GM18907 (cell line): Measurements from ENCODE around the gene PDPR.
"Not testable (repeated sequence)": the region's sequence is repeated elsewhere in the genome, so short reads cannot be mapped to it uniquely, and the experiment has no call there.

ENCODE experiments used
- ATAC-seq: cut with Tn5 transposase; IDR thresholded peaks from one replicate; pipeline ENCODE4 v1.9.1; 2021; ENCODE audit warnings: mild to moderate bottlenecking, moderate library complexity; ENCODE audit not compliant: unreplicated experiment

Gene PDPR

DNA sequence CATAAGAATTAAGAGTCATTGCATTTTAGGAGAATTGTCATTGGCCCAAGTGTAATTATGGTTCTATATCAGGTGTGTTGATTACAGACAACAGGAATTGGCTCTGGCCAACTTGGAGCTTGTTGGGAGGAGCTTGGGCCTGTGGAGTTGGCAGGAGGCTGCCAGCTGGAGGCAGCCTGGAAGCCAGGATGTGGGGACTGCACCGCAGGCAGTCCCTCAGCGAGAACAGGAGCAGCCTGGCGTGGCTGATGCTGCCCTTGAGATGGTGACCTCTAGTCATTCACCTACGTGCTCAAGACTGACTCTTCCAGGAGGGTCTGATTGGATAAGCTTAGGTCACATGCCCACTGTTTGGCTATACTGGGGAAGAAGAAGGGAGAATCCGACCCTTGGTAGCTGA, 13.6 kb downstream of the PDPR start:
- ATAC-seq = not testable (repeated sequence)

GRCh38 chr16:70128844-70129243, 14.7 kb downstream of the PDPR start:
- ATAC-seq = not testable (repeated sequence)

GRCh38 chr16:70135796-70136195, 21.7 kb downstream of the PDPR start:
- not testable (repeated sequence) for ATAC-seq

- ATAC-seq = not testable (repeated sequence)
These were observed 22.5 kb downstream of the PDPR start for GRCh38 chr16:70136595-70136994.

DNA sequence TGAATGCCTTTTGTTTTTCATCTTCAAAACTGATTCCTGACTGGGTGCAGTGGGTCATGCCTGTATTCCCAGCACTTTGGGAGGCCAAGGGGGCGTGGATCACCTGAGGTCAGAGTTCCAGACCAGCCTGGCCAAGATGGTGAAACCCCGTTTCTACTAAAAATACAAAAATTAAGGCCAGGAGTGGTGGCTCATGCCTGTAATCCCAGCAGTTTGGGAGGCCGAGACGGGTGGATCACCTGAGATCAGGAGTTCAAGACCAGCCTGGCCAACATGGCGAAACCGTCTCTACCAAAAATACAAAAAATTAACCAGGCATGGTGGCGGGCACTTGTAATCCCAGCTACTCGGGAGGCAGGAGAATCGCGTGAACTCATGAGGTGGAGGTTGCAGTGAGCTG, 28.6 kb downstream of the PDPR start:
- not testable (repeated sequence) for ATAC-seq

GRCh38 chr16:70143231-70143895, 29.2 kb downstream of the PDPR start:
- not testable (repeated sequence) for ATAC-seq

- ATAC-seq = not testable (repeated sequence)
These were observed 33.7 kb downstream of the PDPR start for GRCh38 chr16:70147853-70148252.

DNA sequence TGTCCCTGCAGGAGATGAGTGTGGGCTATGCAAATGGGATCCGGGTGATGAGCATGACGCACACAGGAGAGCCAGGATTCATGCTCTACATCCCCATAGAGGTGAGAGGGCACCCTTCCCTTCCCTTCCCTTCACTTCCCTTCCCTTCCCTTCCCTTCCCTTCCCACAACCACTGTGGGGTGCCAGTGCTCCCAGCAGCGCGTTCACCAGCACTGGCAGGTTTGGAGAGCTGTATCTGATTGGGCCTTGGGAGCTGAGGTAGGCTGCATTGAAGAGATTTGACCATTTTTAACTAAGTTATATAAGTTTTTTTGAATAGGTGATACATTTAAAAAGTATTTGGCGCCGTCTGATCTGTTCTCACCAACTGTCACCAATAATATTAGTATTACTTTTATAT, 34.3 kb downstream of the PDPR start:
- not testable (repeated sequence) for ATAC-seq

DNA sequence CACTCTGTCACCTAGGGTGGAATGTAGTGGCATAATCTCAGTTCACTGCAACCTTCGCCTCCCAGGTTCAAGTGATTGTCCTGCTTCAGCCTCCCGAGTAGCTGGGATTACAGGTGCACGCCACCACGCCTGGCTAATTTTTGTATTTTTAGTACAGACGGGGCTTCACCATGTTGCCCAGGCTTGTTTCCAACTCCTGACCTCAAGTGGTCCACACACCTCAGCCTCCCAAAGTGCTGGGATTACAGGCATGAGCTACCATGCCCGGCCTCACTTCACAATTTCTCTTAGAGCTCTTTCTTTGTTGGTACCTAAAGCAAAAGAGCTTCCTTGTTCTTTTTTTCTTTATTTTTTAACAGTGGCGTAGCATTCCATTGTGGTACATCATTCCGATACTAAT, 35.2 kb downstream of the PDPR start:
- not testable (repeated sequence) for ATAC-seq

DNA sequence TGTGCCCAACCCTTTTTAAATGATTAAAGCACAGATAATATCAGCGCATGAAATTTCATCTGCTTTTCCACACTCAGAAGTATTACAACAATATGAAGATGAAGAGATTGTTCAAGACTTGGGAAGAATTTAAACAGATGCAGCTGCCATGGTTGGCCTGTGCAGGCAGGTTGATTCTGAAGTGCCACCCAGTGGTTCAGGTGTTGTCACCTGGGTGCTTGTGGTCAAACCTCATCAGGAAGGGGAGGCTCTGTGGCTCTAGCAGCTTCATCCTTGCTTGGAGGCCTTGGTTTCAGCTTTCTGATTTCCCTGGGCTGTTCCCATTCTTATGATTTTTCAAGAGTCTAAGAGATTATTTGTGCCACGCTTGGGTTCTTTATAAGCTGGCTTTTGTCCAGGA, 37.3 kb downstream of the PDPR start:
- ATAC-seq = no peak

DNA sequence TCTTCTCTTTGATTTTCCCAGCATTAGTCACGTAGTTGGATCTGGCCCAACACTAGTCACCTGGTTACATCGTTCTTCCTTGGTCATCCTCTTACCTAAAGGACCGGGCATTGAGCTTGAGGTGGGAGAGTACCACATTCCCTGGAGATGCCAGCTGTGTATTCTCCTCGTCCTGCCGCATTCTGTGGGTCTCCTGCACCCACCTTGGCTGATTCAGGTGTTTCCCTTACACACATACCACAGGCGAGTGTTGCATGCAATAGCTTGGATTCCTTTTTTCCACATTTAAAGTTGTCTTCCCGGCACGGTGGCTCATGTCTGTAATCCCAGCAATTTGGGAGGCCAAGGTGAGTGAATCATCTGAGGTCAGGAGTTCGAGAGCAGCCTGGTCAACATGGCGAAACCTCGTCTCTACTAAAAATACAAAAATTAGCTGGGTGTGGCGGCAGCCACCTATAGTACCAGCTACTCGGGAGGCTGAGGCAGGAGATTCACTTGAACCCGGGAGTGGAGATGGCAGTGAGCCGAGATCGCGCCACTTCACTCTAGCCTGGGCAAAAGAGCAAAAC, 37.9 kb downstream of the PDPR start:
- no peak for ATAC-seq

DNA sequence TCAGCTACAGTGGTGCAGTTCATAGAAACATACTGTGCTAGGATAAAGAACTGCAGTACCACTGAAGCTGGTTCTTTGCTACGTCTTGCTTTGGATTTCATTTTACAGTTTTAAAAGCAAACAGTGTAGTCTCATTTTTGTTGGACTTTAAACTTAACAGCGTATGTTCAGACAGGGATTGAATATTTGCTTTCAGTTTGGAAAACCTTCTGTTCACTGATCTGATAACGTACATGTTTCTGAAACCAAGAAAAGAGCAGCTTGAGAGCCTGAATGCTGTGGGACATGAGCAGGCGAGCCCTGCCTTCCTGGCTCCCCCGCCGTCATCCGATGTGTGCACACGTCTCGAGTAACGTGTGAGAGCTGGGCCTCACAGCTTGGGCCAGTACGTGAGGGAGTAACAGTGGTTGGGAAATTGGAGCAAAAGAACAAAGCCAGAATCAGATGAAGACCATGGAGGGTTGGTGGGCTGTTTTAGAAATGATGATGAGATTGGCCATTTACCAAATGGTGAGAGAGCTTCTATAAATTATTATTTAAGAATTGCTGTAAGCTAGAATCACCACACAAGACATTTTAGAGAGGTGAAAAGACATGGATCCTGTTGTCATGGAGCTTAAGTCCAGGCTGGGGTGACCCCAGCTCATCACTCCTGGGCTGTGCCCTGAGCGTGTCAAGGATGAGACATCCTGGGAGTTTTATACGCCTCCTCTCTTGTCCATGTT, 38.6 kb downstream of the PDPR start:
- no peak for ATAC-seq

DNA sequence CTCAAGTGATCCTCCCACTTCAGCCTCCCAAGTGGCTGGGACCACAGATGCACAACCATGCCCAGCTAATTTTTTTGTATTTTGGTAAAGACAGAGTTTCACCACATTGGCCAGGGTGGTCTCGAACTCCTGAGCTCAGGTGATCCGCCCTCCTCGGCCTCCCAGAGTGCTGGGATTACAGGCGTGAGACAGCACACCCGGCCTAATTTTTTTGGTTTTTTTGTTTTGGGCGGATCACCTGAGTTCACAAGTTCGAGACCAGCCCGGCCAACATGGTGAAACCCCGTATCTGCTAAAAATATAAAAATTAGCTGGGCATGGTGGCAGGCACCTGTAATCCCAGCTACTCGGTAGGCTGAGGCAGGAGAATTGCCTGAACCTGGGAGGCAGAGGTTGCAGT, 40.6 kb downstream of the PDPR start:
- ATAC-seq = not testable (repeated sequence)

GRCh38 chr16:70156207-70156978, 42.3 kb downstream of the PDPR start:
- ATAC-seq = no peak

- no peak for ATAC-seq
These were observed 43.0 kb downstream of the PDPR start for GRCh38 chr16:70157105-70157476.

GRCh38 chr16:70157477-70158260, 43.5 kb downstream of the PDPR start:
- no peak for ATAC-seq

DNA sequence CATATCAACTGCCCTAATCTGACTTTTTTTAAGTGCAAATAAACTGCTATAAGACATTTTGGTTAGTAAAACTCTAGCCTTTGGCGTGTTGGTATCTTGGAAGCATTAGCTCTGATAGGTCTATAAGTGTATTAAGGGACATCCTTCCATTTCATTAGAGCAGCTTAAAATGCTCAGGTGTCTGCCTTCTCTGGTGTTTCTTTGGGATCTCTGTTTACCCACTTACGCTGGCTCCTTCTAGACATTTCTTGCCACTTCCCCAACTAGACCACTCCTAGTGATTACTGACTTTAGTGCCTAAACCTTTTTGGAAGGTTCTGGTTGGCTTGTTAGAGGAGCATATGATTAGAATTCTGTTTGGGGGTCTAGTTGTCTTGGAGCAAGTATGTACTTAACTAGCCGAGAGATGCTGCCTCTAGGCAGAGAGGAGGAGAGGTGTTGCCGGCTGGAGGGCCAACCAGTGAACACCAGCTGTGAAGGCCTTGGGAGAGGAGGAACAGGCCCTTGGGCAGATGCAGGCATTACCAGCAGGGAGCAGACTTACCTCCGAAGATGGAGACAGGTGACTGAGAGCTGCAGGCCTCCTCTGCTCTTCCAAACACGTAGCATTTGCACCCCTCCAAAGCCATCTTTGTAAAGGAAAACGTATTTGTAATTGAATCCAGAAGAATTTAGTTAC, 44.3 kb downstream of the PDPR start:
- no peak for ATAC-seq

DNA sequence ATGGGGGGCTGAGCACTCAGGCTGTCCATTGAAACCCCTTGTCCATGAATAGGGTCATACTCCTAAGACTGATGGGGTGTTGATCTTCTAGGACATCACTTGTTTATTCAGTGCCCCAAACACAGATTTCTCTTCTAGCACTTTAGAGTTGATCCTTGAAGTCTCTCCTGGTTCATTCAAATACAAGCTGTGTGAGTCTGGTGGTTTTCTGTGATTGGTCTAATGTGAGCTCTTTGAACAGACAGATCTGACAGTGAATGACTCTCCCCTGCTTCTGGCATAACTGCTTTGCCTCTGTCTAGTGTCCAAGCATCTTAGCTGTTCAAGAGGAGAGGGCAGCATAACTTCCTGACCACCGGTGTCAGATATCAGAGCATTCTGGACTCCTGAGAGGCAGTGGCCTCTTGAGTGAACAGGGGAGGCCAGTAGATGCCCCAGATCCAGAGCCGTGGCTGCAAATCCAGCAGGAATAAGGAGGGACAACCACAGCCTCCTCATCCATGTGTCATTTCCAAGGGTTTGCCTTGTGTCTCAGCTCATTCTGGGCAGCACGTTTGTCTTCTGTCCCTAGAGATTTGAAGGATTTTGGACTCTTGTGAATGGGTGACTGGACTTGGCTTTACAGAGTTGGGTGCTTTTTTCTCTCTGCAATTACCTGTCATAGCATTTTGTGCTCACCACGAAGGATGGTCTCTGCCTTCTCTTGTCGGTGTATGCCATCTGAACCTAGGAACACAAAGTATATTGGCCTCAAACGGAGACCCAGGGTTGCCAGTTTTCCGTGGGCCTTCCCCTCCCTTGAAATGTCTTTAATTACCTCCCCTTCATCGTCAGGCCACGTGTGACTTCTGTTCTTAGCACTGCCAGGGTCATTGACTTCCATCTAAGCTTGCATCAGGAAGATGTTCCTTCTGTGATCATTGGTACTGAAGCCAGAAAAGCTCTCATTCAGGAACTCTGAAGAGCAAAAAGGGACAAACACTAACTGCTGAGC, 45.5 kb downstream of the PDPR start:
- no peak for ATAC-seq

DNA sequence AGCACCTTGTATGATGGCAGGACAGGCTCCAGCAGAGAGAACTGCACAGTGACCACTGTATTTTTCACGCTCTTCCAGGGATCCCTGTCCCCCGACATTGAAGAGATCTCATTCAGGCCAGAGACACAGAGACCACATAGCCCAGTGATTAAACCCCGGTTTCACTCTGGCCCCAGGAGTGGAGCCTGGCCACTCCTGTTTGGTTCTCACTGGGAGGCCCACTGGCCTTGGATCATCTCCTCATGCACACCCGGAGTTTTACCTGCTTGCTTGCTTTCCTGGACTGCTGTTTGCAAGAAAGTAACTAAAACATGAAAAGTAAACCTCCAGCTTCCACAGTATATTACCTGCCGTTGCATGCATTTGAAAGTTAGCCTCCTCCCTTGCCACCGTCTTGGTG, 46.3 kb downstream of the PDPR start:
- no peak for ATAC-seq
